ENCODE results near the gene AP1S2.

Gene AP1S2

GRCh38 chrX:15853586-15854079 is 980 bp downstream of the AP1S2 start:
- peak overlapping the region; percentile 62 for H3K4me3 ChIP-seq (ENCODE audit: low read depth, low read length)
- H3K9me3 ChIP-seq (ENCODE audit: control insufficient read depth, low read length) = no peaks in the 10 kb centered on the region
- no peaks in the 10 kb centered on the region for H3K27me3 ChIP-seq (ENCODE audit: control insufficient read depth, insufficient read depth, low read length)
- no peaks in the 10 kb centered on the region for H3K36me3 ChIP-seq (ENCODE audit: control insufficient read depth, insufficient read depth, low read length)
- H3K27ac ChIP-seq = peak overlapping the region; percentile 63
- peaks cover 4% of the 10 kb centered on the region for H3K4me1 ChIP-seq
- H2AFZ ChIP-seq = peak overlapping the region; percentile 68
- no peak for TF ChIP-seq CTCF (IDR thresholded peaks at IDR 0.05)
- no peak overlapping the region for H3K9ac ChIP-seq
- peak overlapping the region; percentile 78 for H3K4me2 ChIP-seq (ENCODE audit: low read length)
- H3K79me2 ChIP-seq = no peaks in the 10 kb centered on the region

GRCh38 chrX:15849555-15849954 is 5.1 kb downstream of the AP1S2 start:
- no peak overlapping the region for H3K4me2 ChIP-seq (ENCODE audit: low read length)
- H3K79me2 ChIP-seq = no peaks in the 10 kb centered on the region
- H3K9ac ChIP-seq = no peak overlapping the region
- no peak overlapping the region for H3K27ac ChIP-seq
- peaks cover 3% of the 10 kb centered on the region for H3K4me1 ChIP-seq
- H3K9me3 ChIP-seq (ENCODE audit: control insufficient read depth, low read length) = no peaks in the 10 kb centered on the region
- no peak overlapping the region for H2AFZ ChIP-seq
- H3K36me3 ChIP-seq (ENCODE audit: control insufficient read depth, insufficient read depth, low read length) = no peaks in the 10 kb centered on the region
- TF ChIP-seq CTCF (IDR thresholded peaks at IDR 0.05) = peak; percentile 10
- no peaks in the 10 kb centered on the region for H3K27me3 ChIP-seq (ENCODE audit: control insufficient read depth, insufficient read depth, low read length)
- H3K4me3 ChIP-seq (ENCODE audit: low read depth, low read length) = no peak overlapping the region

- no peaks in the 10 kb centered on the region for H3K27me3 ChIP-seq (ENCODE audit: control insufficient read depth, insufficient read depth, low read length)
- H2AFZ ChIP-seq = no peak overlapping the region
- no peak overlapping the region for H3K27ac ChIP-seq
- no peaks in the 10 kb centered on the region for H3K9me3 ChIP-seq (ENCODE audit: control insufficient read depth, low read length)
- peaks cover 3% of the 10 kb centered on the region for H3K4me1 ChIP-seq
- H3K79me2 ChIP-seq = no peaks in the 10 kb centered on the region
- H3K9ac ChIP-seq = no peak overlapping the region
- TF ChIP-seq CTCF (IDR thresholded peaks at IDR 0.05) = no peak
- peak overlapping the region; percentile 51 for H3K4me2 ChIP-seq (ENCODE audit: low read length)
- peak overlapping the region; percentile 14 for H3K4me3 ChIP-seq (ENCODE audit: low read depth, low read length)
- no peaks in the 10 kb centered on the region for H3K36me3 ChIP-seq (ENCODE audit: control insufficient read depth, insufficient read depth, low read length)
These were observed 6.0 kb downstream of the AP1S2 start for GRCh38 chrX:15848576-15848975.

GRCh38 chrX:15843960-15844359 is 10.7 kb downstream of the AP1S2 start:
- H3K4me1 ChIP-seq = peaks cover 3% of the 10 kb centered on the region
- H3K36me3 ChIP-seq (ENCODE audit: control insufficient read depth, insufficient read depth, low read length) = no peaks in the 10 kb centered on the region
- no peak overlapping the region for H3K27ac ChIP-seq
- no peaks in the 10 kb centered on the region for H3K9me3 ChIP-seq (ENCODE audit: control insufficient read depth, low read length)
- H3K4me2 ChIP-seq (ENCODE audit: low read length) = no peak overlapping the region
- H3K9ac ChIP-seq = no peak overlapping the region
- H3K79me2 ChIP-seq = no peaks in the 10 kb centered on the region
- H3K27me3 ChIP-seq (ENCODE audit: control insufficient read depth, insufficient read depth, low read length) = no peaks in the 10 kb centered on the region
- no peak overlapping the region for H2AFZ ChIP-seq
- no peak overlapping the region for H3K4me3 ChIP-seq (ENCODE audit: low read depth, low read length)
- no peak for TF ChIP-seq CTCF (IDR thresholded peaks at IDR 0.05)

GRCh38 chrX:15841853-15842516 is 12.6 kb downstream of the AP1S2 start:
- no peak overlapping the region for H3K27ac ChIP-seq
- no peak overlapping the region for H3K4me2 ChIP-seq (ENCODE audit: low read length)
- H3K9me3 ChIP-seq (ENCODE audit: control insufficient read depth, low read length) = no peaks in the 10 kb centered on the region
- H3K79me2 ChIP-seq = no peaks in the 10 kb centered on the region
- H2AFZ ChIP-seq = no peak overlapping the region
- no peak overlapping the region for H3K4me3 ChIP-seq (ENCODE audit: low read depth, low read length)
- no peaks in the 10 kb centered on the region for H3K27me3 ChIP-seq (ENCODE audit: control insufficient read depth, insufficient read depth, low read length)
- no peaks in the 10 kb centered on the region for H3K36me3 ChIP-seq (ENCODE audit: control insufficient read depth, insufficient read depth, low read length)
- H3K9ac ChIP-seq = no peak overlapping the region
- H3K4me1 ChIP-seq = no peaks in the 10 kb centered on the region
- TF ChIP-seq CTCF (IDR thresholded peaks at IDR 0.05) = no peak
